OCI-M1 (cell line): ENCODE results near the gene ZNF282.
A peak's percentile ranks its signal among the peaks of the same experiment; 100 is the strongest.
"Not testable (repeated sequence)": the region's sequence is repeated elsewhere in the genome, so short reads cannot be mapped to it uniquely, and the experiment has no call there.

Experiments used
- DNase-seq: peaks from one replicate; lab custom pipeline; 2025; lab: John Stamatoyannopoulos, UW

ZNF282 gene

DNA sequence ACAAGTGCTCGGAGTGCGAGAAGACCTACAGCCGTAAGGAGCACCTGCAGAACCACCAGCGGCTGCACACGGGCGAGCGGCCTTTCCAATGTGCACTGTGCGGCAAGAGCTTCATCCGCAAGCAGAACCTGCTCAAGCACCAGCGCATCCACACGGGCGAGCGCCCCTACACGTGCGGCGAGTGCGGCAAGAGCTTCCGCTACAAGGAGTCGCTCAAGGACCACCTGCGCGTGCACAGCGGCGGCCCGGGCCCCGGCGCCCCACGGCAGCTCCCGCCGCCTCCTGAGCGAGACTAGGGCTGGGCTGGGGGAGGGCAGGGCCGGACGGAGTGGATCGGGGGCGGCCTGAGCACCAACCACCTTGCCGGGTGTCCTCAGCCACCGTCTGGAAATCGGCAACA lies 29.0 kb downstream of the ZNF282 start:
- no peak for DNase-seq

DNA sequence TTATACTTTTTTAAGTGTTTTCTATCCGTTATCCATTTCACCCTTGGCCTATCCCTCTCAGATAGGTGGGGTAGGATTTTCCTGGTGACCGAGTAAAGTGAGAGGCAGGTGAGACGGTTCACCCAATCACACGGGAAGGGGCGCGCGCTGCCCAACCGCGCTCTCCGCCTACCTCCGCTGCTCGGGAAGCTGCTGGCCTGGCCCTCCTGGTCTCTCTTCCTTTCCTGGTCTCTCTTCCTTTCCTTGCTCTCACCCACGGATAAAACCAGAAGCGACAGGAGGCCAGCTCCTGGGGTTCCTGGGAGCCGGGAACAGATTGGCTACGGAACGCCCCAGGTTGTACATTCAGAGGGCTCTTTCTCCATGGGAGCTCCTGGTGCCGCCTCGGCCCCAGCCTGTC lies 29.8 kb downstream of the ZNF282 start:
- DNase-seq, result no peak

GRCh38 chr7:149225656-149226055 lies 30.3 kb downstream of the ZNF282 start:
- DNase-seq, result no peak

GRCh38 chr7:149226366-149226765 lies 31.0 kb downstream of the ZNF282 start:
- not testable (repeated sequence) for DNase-seq

DNA sequence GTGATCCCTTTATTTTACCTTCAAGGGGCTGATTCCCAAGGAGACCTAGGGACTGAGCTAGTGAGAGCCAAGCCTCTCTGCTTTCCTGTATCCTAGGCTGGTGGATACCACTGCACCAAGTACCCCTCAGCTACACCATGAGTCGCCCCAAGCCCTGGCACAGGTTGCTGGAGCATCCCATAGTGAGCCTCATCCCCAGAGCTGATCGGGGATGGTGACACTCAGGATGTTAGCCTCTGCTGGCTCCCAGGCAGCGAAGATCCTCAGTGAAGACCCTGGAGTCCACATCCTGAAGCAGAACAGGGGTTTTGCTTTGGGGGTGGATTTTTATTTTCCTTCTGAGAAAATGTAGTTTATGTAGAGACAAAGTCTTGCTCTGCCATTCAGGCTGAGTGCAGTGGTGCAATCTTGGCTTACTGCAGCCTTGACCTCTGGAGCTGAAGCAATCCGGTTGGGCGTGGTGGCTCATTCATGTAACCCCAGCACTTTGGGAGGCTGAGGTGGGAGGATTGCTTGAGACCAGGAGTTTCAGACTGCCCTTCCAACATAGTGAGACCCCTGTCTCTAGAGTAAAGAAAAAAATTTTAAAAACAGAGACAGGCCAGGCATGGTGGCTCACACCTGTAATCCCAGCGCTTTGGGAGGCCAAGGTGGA lies 31.6 kb downstream of the ZNF282 start:
- DNase-seq, result no peak

- no peak for DNase-seq
Observed at GRCh38 chr7:149228831-149229471, 33.6 kb downstream of the ZNF282 start.

- DNase-seq, result no peak
Observed at GRCh38 chr7:149229526-149229925, 34.2 kb downstream of the ZNF282 start.

GRCh38 chr7:149232362-149232761 lies 37.0 kb downstream of the ZNF282 start:
- no peak for DNase-seq

- DNase-seq, result not testable (repeated sequence)
Observed at GRCh38 chr7:149233655-149234204, 38.4 kb downstream of the ZNF282 start.

GRCh38 chr7:149237502-149237901 lies 42.2 kb downstream of the ZNF282 start:
- no peak for DNase-seq

DNA sequence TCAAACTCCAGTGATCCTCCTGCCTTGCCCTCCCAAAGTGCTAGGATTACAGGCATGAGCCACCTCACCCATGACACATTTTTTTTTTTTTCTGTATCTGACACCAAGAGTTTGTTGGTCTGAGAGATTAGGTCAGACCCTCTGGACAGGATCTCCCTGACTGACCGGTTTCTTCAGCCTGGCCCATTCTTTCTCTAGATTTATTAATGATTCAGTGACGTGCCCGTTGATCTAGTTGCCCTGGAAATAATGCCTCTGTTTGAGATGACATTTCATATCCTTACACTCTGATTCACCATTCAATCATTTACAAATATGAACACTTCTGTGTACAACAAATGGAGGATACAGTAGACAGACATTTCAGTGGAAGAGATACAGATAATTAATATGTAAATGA lies 42.7 kb downstream of the ZNF282 start:
- no peak for DNase-seq

DNA sequence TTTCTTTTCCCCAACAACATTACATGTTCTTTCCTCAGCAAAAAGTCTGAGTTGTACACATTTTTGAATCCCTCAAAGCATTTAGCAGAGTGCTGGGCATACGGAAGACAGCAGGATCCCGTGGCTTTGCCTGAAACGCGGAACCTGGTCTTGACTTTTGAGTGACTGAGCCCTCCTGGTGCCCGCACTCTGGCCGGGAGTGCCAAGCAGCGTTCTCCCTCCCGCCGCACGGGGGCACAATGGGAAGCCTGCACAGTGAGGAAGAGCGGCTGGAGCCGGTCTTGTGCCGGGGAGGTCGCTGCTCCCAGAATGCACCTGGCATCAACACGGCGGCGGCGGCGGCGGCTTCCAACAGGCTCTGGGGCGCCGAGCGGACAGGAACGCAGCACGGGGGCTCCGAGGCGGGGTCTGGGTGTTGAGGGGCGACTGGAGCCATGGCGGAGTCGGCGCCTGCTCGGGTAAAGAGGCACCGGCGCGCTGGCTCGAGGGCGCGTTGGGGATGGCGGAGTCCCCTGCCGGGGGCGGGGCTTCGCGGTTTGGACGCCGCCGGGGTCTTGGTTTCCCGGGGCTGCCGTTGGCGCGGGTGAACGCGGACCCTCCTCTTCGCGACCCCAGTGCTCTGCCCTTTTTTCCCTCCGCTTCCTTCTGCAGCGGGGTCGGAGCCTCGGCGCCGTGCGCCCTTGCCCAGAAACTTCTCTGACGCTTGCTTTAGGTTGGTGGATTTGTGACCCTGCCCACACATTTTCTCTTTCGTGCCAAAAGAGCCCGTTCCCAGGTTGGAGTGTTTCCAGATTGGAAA lies 44.2 kb downstream of the ZNF282 start, which contains the start of gene ZNF212:
TSS of gene ZNF212 (plus strand) at position 307 of the 799 bp plus-strand sequence. CDS start at position 435, 128 bp downstream.
- peak; percentile 90 for DNase-seq

- no peak for DNase-seq
Observed at GRCh38 chr7:149240637-149241036, 45.3 kb downstream of the ZNF282 start.

GRCh38 chr7:149241696-149242095 lies 46.4 kb downstream of the ZNF282 start:
- DNase-seq, result no peak

DNA sequence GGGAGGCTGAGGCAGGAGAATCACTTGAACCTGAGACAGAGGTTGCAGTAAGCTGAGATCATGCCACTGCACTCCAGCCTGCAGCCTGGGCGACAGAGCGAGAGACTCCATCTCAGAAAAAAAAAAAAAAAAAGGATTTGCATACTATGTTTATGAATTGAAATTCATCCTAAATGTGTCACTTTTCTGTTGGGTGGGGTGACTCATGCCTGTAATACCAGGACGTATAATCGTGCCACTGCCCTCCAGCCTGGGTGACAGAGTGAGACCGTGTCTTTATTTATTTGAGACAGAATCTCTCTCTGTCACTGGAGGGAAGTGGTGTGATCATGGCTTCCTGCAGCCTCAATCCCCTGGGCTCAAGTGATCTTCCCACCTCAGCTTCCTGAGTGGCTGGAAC lies 49.9 kb downstream of the ZNF282 start:
- DNase-seq, result no peak

- DNase-seq, result no peak
Observed at GRCh38 chr7:149245744-149246143, 50.4 kb downstream of the ZNF282 start.

DNA sequence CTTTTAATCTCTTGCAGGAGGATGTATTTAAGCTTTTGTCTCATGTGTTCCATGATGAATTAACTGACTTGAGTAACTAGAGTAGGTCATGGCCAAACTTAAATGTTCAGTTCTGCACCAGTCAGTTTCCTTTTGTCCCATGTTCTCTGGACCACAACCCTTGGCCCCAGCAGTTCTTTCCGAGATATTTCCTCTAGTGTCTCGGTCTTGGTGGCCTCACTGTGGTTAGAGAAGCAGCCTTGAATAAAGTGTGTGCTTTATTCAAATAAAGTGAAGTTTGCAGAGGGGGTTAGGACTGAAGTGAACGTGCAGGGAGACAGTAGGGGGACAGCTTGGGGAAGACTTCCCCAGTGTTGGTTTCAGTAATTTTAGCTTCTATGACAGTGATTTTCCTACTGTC lies 53.4 kb downstream of the ZNF282 start:
- no peak for DNase-seq

- not testable (repeated sequence) for DNase-seq
Observed at GRCh38 chr7:149250151-149250550, 54.8 kb downstream of the ZNF282 start.

DNA sequence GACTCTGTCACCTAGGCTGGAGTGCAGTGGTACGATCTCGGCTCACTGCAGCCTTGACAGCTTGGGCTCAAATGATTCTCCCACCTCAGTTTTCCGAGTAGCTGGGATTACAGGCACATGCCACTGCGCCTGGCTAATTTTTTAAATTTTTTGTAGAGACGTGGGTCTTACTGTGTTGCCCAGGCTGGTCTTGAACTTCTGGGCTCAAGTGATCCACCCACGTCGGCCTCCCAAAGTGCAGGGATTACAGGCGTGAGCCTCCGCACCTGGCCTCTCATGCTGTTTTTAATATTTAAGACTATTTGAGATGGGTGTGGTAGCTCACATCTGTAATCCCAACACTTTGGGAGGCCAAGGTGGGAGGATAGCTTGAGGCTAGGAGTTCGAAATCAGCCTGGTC lies 56.2 kb downstream of the ZNF282 start:
- DNase-seq, result not testable (repeated sequence)

DNA sequence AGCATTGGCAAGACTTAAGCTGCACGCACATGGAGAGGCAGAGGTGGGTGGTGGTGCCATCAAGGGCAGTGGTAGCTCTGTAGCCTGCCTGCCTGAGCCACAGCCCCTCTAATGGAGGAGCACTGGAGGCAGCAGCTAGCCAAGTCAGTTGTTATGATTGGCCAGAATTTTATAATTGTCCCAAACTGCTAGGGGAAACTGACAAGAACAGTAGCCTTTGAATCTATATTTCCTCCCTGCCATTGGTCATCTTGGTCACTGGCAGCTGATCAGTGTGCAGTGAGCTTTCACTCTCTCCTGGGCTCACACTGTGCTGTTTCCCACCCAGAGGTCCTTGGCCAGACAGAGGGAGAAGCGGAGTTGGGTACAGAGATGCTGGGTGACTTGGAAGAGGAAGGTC lies 57.0 kb downstream of the ZNF282 start:
- DNase-seq, result no peak

GRCh38 chr7:149253665-149254064 lies 58.3 kb downstream of the ZNF282 start:
- no peak for DNase-seq

- DNase-seq, result no peak
Observed at GRCh38 chr7:149254181-149254858, 59.0 kb downstream of the ZNF282 start.
